Caco-2 (cell line): ENCODE measurements around the gene MGARP. TPM values are rescaled to one million over a fixed set of nuclear protein-coding genes. Genes with fewer than 3 reads are reported as not detected.

ENCODE experiments used
- BruUV-seq: library from RNA; stranded (reverse); fragments of 400-500 nt; replicated peaks from 2 replicates; lab custom pipeline; 2021; lab: Mats Ljungman, UMichigan
- CTCF ChIA-PET: fragments of 300-600 bp; sonication (Branson Sonifier 250); formaldehyde crosslinking; loops from one replicate; lab custom pipeline; 2022; ENCODE audit warnings: antibody characterized with exemption; lab: Charles Lee
- POLR2A ChIA-PET: fragments of 300-600 bp; sonication (Branson Sonifier 250); formaldehyde crosslinking; loops from one replicate; lab custom pipeline; 2022; ENCODE audit warnings: antibody characterized with exemption; lab: Charles Lee
- DNase-seq, 2 experiments: peaks; one replicate each; pipeline versions ENCODE4 v3.0.0 to v3.0.0-alpha.2; 2020 to 2022
- H3K27me3 ChIP-seq: replicated peaks from 2 replicates; pipeline ENCODE4 v1.6.0; 2011; ENCODE audit warnings: low read length; ENCODE audit not compliant: control insufficient read depth, insufficient read depth
- H3K36me3 ChIP-seq: 2 replicates; pipeline ENCODE4 v1.5.1; 2011; ENCODE audit warnings: low read length; ENCODE audit not compliant: control insufficient read depth, insufficient read depth
- H3K4me1 ChIP-seq: fragments of 250-450 bp; sonication (Bioruptor Pico); 2 replicates; pipeline ENCODE4 v1.5.1; 2020; ENCODE audit warnings: mild to moderate bottlenecking
- H3K4me3 ChIP-seq: 2 replicates; pipeline ENCODE4 v1.5.1; 2011; ENCODE audit warnings: low read depth, mild to moderate bottlenecking, control low read depth, low read length
- H3K9me3 ChIP-seq: fragments of 250-450 bp; sonication (Bioruptor Pico); 2 replicates; pipeline ENCODE4 v1.5.1; 2020; ENCODE audit warnings: mild to moderate bottlenecking, moderate library complexity
- H3K27ac Mint-ChIP-seq: one replicate; pipeline ENCODE4 v1.8.0; 2022; ENCODE audit warnings: mixed read lengths; ENCODE audit not compliant: unreplicated experiment
- H3K27me3 Mint-ChIP-seq: one replicate; pipeline ENCODE4 v1.8.0; 2022; ENCODE audit warnings: mixed read lengths; ENCODE audit not compliant: insufficient read depth, unreplicated experiment
- H3K36me3 Mint-ChIP-seq: one replicate; pipeline ENCODE4 v1.8.0; 2022; ENCODE audit warnings: mild to moderate bottlenecking, mixed read lengths; ENCODE audit not compliant: insufficient read depth, unreplicated experiment
- H3K4me1 Mint-ChIP-seq: one replicate; pipeline ENCODE4 v1.8.0; 2022; ENCODE audit warnings: low read depth, mixed read lengths; ENCODE audit not compliant: unreplicated experiment
- H3K4me3 Mint-ChIP-seq: one replicate; pipeline ENCODE4 v1.8.0; 2022; ENCODE audit warnings: mild to moderate bottlenecking, moderate library complexity, mixed read lengths; ENCODE audit not compliant: unreplicated experiment
- H3K9me3 Mint-ChIP-seq: one replicate; pipeline ENCODE4 v1.8.0; 2022; ENCODE audit warnings: mixed read lengths; ENCODE audit not compliant: unreplicated experiment
- CTCF ChIP-seq, 2 experiments: fragments of 200-600 bp in 1 of 2; IDR thresholded peaks; 1 replicate in 1 of 2; 2 replicates in 1 of 2; pipeline versions ENCODE4 v1.5.1 to v1.8.0; 2011 to 2022; ENCODE audit warnings: antibody characterized with exemption in 1 of 2, control low read depth in 1 of 2, inconsistent platforms in 1 of 2, low read depth in 1 of 2, low read length in 1 of 2, mild to moderate bottlenecking in 1 of 2, moderate library complexity in 1 of 2; ENCODE audit not compliant: insufficient read depth in 1 of 2, severe bottlenecking in 1 of 2, unreplicated experiment in 1 of 2
- intact Hi-C: fragments of 100-400 bp; cut with micrococcal nuclease; formaldehyde crosslinking; loops from one replicate; pipeline ENCODE4 v1.10.0; 2022; ENCODE audit not compliant: unreplicated experiment
- total RNA-seq: library from RNA; stranded (reverse); gene quantifications from 2 replicates; pipeline ENCODE4 v1.2.3, GENCODE V29; 2022

MGARP gene
- total RNA-seq, 1 experiment from 2014 or later = 0.23 TPM

- no peak for DNase-seq
- CTCF ChIA-PET = no interaction called here
- no peaks in the 10 kb centered on the region for H3K27me3 Mint-ChIP-seq
- H3K9me3 ChIP-seq = no peaks in the 10 kb centered on the region
- no peaks in the 10 kb centered on the region for H3K36me3 Mint-ChIP-seq
- H3K36me3 ChIP-seq = no peaks in the 10 kb centered on the region
- intact Hi-C loops = no loop called here
- no peaks in the 10 kb centered on the region for H3K9me3 Mint-ChIP-seq
- no peak overlapping the region for H3K4me3 Mint-ChIP-seq
- TF ChIP-seq CTCF (IDR thresholded peaks at IDR 0.05; ENCODE audit: insufficient read depth in 1 of 2, low read depth in 1 of 2, low read length in 1 of 2, severe bottlenecking in 1 of 2, unreplicated experiment in 1 of 2) = no peak
- POLR2A ChIA-PET = no interaction called here
- no peaks in the 10 kb centered on the region for H3K4me1 Mint-ChIP-seq
- H3K27me3 ChIP-seq = no peaks in the 10 kb centered on the region
- no peak overlapping the region for H3K27ac Mint-ChIP-seq
- no peaks in the 10 kb centered on the region for H3K4me1 ChIP-seq
- BruUV-seq = no TSS peak
- H3K4me3 ChIP-seq = no peak overlapping the region
These were observed 27.0 kb downstream of the MGARP start for GRCh38 chr4:139253046-139253445.

- ChIA-PET CTCF (interaction anchor here (0.7 kb wide), 1 partner anchor 97 kb away, joined by 3 read pairs; no protein-coding TSS in a partner anchor), POLR2A (no interaction called here)
- intact Hi-C loops = no loop called here
These were observed 32.3 kb downstream of the MGARP start for GRCh38 chr4:139247700-139248238.

GRCh38 chr4:139247241-139247640 is 32.8 kb downstream of the MGARP start:
- no TSS peak for BruUV-seq

More at GRCh38 chr4:139247700-139248238, 32.3 kb downstream of the MGARP start:
- Histone ChIP-seq H3K4me3 (no peak overlapping the region), H3K4me1 (peaks cover 8% of the 10 kb centered on the region; the same call in 1 of the 2 replicates), H3K36me3 (no peaks in the 10 kb centered on the region), H3K9me3 (no peaks in the 10 kb centered on the region), H3K27me3 (no peaks in the 10 kb centered on the region)
- no TSS peak for BruUV-seq
- Mint-ChIP-seq H3K27ac (no peak overlapping the region), H3K27me3 (no peaks in the 10 kb centered on the region), H3K9me3 (no peaks in the 10 kb centered on the region), H3K4me1 (no peaks in the 10 kb centered on the region), H3K36me3 (no peaks in the 10 kb centered on the region), H3K4me3 (no peak overlapping the region)
- no peak for TF ChIP-seq CTCF (IDR thresholded peaks at IDR 0.05; ENCODE audit: insufficient read depth in 1 of 2, low read depth in 1 of 2, low read length in 1 of 2, severe bottlenecking in 1 of 2, unreplicated experiment in 1 of 2)
- DNase-seq = no peak

More at GRCh38 chr4:139247241-139247640, 32.8 kb downstream of the MGARP start:
- Mint-ChIP-seq H3K9me3 (no peaks in the 10 kb centered on the region), H3K36me3 (no peaks in the 10 kb centered on the region), H3K4me1 (no peaks in the 10 kb centered on the region), H3K4me3 (no peak overlapping the region), H3K27ac (no peak overlapping the region), H3K27me3 (no peaks in the 10 kb centered on the region)
- H3K27me3 ChIP-seq = no peaks in the 10 kb centered on the region
- no peak for TF ChIP-seq CTCF (IDR thresholded peaks at IDR 0.05; ENCODE audit: insufficient read depth in 1 of 2, low read depth in 1 of 2, low read length in 1 of 2, severe bottlenecking in 1 of 2, unreplicated experiment in 1 of 2)
- H3K9me3 ChIP-seq = no peaks in the 10 kb centered on the region
- no peak overlapping the region for H3K4me3 ChIP-seq
- ChIA-PET POLR2A (no interaction called here), CTCF (interaction anchor here (0.7 kb wide), 1 partner anchor 96 kb away, joined by 3 read pairs; no protein-coding TSS in a partner anchor)
- H3K4me1 ChIP-seq = peaks cover 8% of the 10 kb centered on the region; the same call in 1 of the 2 replicates
- intact Hi-C loops = no loop called here
- no peaks in the 10 kb centered on the region for H3K36me3 ChIP-seq
- DNase-seq = no peak
